HG03039 (cell line): Measurements from ENCODE around the gene DLG1.

ENCODE experiments used
- ATAC-seq: cut with Tn5 transposase; IDR thresholded peaks from one replicate; pipeline ENCODE4 v1.9.1; 2021; ENCODE audit warnings: mild to moderate bottlenecking, moderate library complexity; ENCODE audit not compliant: unreplicated experiment

DLG1 gene

GRCh38 chr3:197298341-197298944 is at the start of gene DLG1:
Gene DLG1, minus strand, starts transcription at chr3:197298612. Its CDS starts 1,408 bp downstream, at chr3:197297204.
- peak; percentile 40 for ATAC-seq

GRCh38 chr3:197348014-197348413 is 49.6 kb upstream of the DLG1 start:
- no peak for ATAC-seq

GRCh38 chr3:197345390-197345789 is 47.0 kb upstream of the DLG1 start:
- ATAC-seq, result no peak

- no peak for ATAC-seq
Measured at GRCh38 chr3:197344582-197345318, 46.3 kb upstream of the DLG1 start.

GRCh38 chr3:197343656-197344408 is 45.4 kb upstream of the DLG1 start:
- ATAC-seq, result no peak

GRCh38 chr3:197343111-197343510 is 44.7 kb upstream of the DLG1 start:
- no peak for ATAC-seq

GRCh38 chr3:197340521-197340871 is 42.1 kb upstream of the DLG1 start:
- ATAC-seq, result no peak

- no peak for ATAC-seq
Measured at GRCh38 chr3:197339841-197340520, 41.6 kb upstream of the DLG1 start.

- ATAC-seq, result no peak
Measured at GRCh38 chr3:197338586-197338985, 40.2 kb upstream of the DLG1 start.

- ATAC-seq, result no peak
Measured at GRCh38 chr3:197337656-197338055, 39.2 kb upstream of the DLG1 start.

GRCh38 chr3:197337214-197337613 is 38.8 kb upstream of the DLG1 start:
- no peak for ATAC-seq

- ATAC-seq, result no peak
Measured at GRCh38 chr3:197336348-197336747, 37.9 kb upstream of the DLG1 start.

- ATAC-seq, result no peak
Measured at GRCh38 chr3:197335428-197336132, 37.2 kb upstream of the DLG1 start.

- no peak for ATAC-seq
Measured at GRCh38 chr3:197333901-197334639, 35.7 kb upstream of the DLG1 start.

GRCh38 chr3:197331131-197331530 is 32.7 kb upstream of the DLG1 start:
- ATAC-seq, result no peak

GRCh38 chr3:197329382-197329781 is 31.0 kb upstream of the DLG1 start:
- ATAC-seq, result no peak

GRCh38 chr3:197328198-197328597 is 29.8 kb upstream of the DLG1 start:
- ATAC-seq, result no peak

- no peak for ATAC-seq
Measured at GRCh38 chr3:197327701-197328100, 29.3 kb upstream of the DLG1 start.

- no peak for ATAC-seq
Measured at GRCh38 chr3:197325773-197326172, 27.4 kb upstream of the DLG1 start.

- ATAC-seq, result no peak
Measured at GRCh38 chr3:197322149-197322548, 23.7 kb upstream of the DLG1 start.
